BJ (cell line): ENCODE data around the gene FOXJ3. TPM values are rescaled to one million over a fixed set of nuclear protein-coding genes. Genes with fewer than 3 reads are reported as not detected.

Experiments
- CTCF ChIA-PET: fragments of 350-600 bp; formaldehyde crosslinking; extraction: SDS; loops from one replicate; lab custom pipeline; 2021; ENCODE audit warnings: antibody characterized with exemption, inconsistent platforms; lab: Yijun Ruan, JAX
- POLR2A ChIA-PET: fragments of 300-600 bp; sonication (Branson Sonifier 250); formaldehyde crosslinking; extraction: SDS; loops from one replicate; lab custom pipeline; 2021; ENCODE audit warnings: antibody characterized with exemption; lab: Charles Lee
- DNase-seq: peaks from one replicate; pipeline ENCODE4 v3.0.0-alpha.2; 2011; ENCODE audit warnings: low read depth
- H3K27me3 ChIP-seq: 2 replicates; pipeline ENCODE4 v1.6.0; 2011; ENCODE audit warnings: low read length; ENCODE audit not compliant: control insufficient read depth, insufficient read depth
- H3K36me3 ChIP-seq: 2 replicates; pipeline ENCODE4 v1.5.1; 2011; ENCODE audit warnings: low read length; ENCODE audit not compliant: control insufficient read depth, insufficient read depth
- H3K4me3 ChIP-seq: 2 replicates; pipeline ENCODE4 v1.5.1; 2011; ENCODE audit warnings: low read depth, mild to moderate bottlenecking, control low read depth, low read length
- CTCF ChIP-seq: IDR thresholded peaks from 2 replicates; pipeline ENCODE4 v1.5.1; 2011; ENCODE audit warnings: low read depth, mild to moderate bottlenecking, control low read depth, inconsistent platforms, low read length, moderate library complexity; ENCODE audit not compliant: insufficient read depth
- polyA plus RNA-seq: library from polyadenylated mRNA; depleted of rRNA; stranded (reverse); fragments of >200 nt; gene quantifications from 2 replicates; pipeline ENCODE4 v1.2.3, GENCODE V29; 2011

FOXJ3 gene
- polyA plus RNA-seq, 1 experiment: 22.9 TPM

GRCh38 chr1:42343049-42343448, 8.0 kb upstream of the FOXJ3 start:
- CTCF ChIA-PET: no interaction called here
- no peak for DNase-seq
- TF ChIP-seq CTCF: no peak
- POLR2A ChIA-PET: no interaction called here
- Histone ChIP-seq H3K27me3 (no peaks in the 10 kb centered on the region), H3K36me3 (no peaks in the 10 kb centered on the region), H3K4me3 (no peak overlapping the region)

GRCh38 chr1:42340901-42341300, 5.9 kb upstream of the FOXJ3 start:
- DNase-seq: no peak
- Histone ChIP-seq H3K4me3 (no peak overlapping the region), H3K36me3 (no peaks in the 10 kb centered on the region), H3K27me3 (no peaks in the 10 kb centered on the region)
- TF ChIP-seq CTCF: no peak
- ChIA-PET CTCF (interaction anchor here (3.1 kb wide), 1 partner anchor 167 kb away, joined by 10 read pairs; no protein-coding TSS in a partner anchor), POLR2A (no interaction called here)

GRCh38 chr1:42340093-42340492, 5.1 kb upstream of the FOXJ3 start:
- ChIA-PET CTCF (interaction anchor here (3.1 kb wide), 1 partner anchor 167 kb away, joined by 10 read pairs; no protein-coding TSS in a partner anchor), POLR2A (no interaction called here)
- Histone ChIP-seq H3K27me3 (no peaks in the 10 kb centered on the region), H3K36me3 (no peaks in the 10 kb centered on the region), H3K4me3 (no peak overlapping the region)
- no peak for DNase-seq
- no peak for TF ChIP-seq CTCF

GRCh38 chr1:42336978-42337377, 1.9 kb upstream of the FOXJ3 start:
- no peak for DNase-seq
- no peak for TF ChIP-seq CTCF
- H3K36me3 ChIP-seq: no peaks in the 10 kb centered on the region
- ChIA-PET CTCF (interaction anchor here (0.8 to 3.6 kb wide), 2 partner anchors 142 to 163 kb away, joined by 3 to 16 read pairs; no protein-coding TSS in a partner anchor), POLR2A (no interaction called here)
- no peaks in the 10 kb centered on the region for H3K27me3 ChIP-seq
- H3K4me3 ChIP-seq: no peak overlapping the region

GRCh38 chr1:42335809-42336518, 929 bp upstream of the FOXJ3 start:
- ChIA-PET CTCF (interaction anchor here (0.6 to 3.6 kb wide), 4 partner anchors 124 to 340 kb away, joined by 3 to 16 read pairs (median 3); no protein-coding TSS in a partner anchor), POLR2A (no interaction called here)
- H3K27me3 ChIP-seq: no peaks in the 10 kb centered on the region
- no peak for DNase-seq
- TF ChIP-seq CTCF: no peak
- peak overlapping the region; percentile 84 for H3K4me3 ChIP-seq
- H3K36me3 ChIP-seq: no peaks in the 10 kb centered on the region
